Thyroid gland (tissue), 4 donors: Measurements from ENCODE around the gene XRN2. TPM values are rescaled to one million over a fixed set of nuclear protein-coding genes. Genes with fewer than 3 reads are reported as not detected.

Experiments used
- DNase-seq, 2 donors: peaks; one replicate each; pipeline ENCODE4 v3.0.0-alpha.2; 2019
- H3K27ac ChIP-seq, 3 donors: fragments of 200-600 bp; sonication (generic); 1 replicate in 2 of 3; 2 replicates in 1 of 3; pipeline ENCODE4 v1.5.1; 2016 to 2019; ENCODE audit warnings: mild to moderate bottlenecking in 1 of 3, moderate library complexity in 1 of 3
- H3K27me3 ChIP-seq: fragments of 200-600 bp; sonication (generic); one replicate; pipeline ENCODE4 v1.5.1; 2019
- H3K36me3 ChIP-seq, 2 donors: fragments of 200-600 bp; sonication (generic); one replicate each; pipeline ENCODE4 v1.5.1; 2016 to 2019
- H3K4me1 ChIP-seq, 2 donors: fragments of 200-600 bp; sonication (generic); one replicate each; pipeline ENCODE4 v1.5.1; 2017 to 2019
- H3K4me3 ChIP-seq, 3 donors: fragments of 200-600 bp; sonication (generic); replicated peaks in 1 of 3; 1 replicate in 2 of 3; 2 replicates in 1 of 3; pipeline ENCODE4 v1.5.1; 2016; ENCODE audit warnings: mild to moderate bottlenecking in 1 of 3
- H3K9me3 ChIP-seq: fragments of 200-600 bp; sonication (generic); one replicate; pipeline ENCODE4 v1.5.1; 2017
- CTCF ChIP-seq, 6 experiments: fragments of 200-600 bp in 3 of 6; fragments of 450-650 bp in 3 of 6; sonication (generic) in 3 of 6; IDR thresholded peaks; one replicate each; pipeline ENCODE4 v1.5.1; 2016 to 2019; ENCODE audit warnings: antibody characterized with exemption in 6 of 6, mild to moderate bottlenecking in 2 of 6, inconsistent platforms in 1 of 6, moderate library complexity in 1 of 6
- POLR2A ChIP-seq, 2 donors: fragments of 450-650 bp; IDR thresholded peaks; one replicate each; pipeline ENCODE4 v1.6.1; 2017; ENCODE audit warnings: antibody characterized with exemption in 2 of 2, mild to moderate bottlenecking in 2 of 2, moderate library complexity in 1 of 2
- WGBS, 2 donors: methylation state at CpG; one replicate each; pipeline ENCODE4 v1.1.5; 2017; 5-methylcytosine and 5-hydroxymethylcytosine counted together
- intact Hi-C: fragments of 100-400 bp; cut with DNase I; formaldehyde crosslinking; loops from one replicate; pipeline ENCODE4 v1.15.1; 2023
- total RNA-seq, 4 donors: library from RNA; depleted of rRNA; stranded (reverse); fragments of >200 nt; gene quantifications; one replicate each; pipeline ENCODE4 v1.2.3, GENCODE V29; 2016

Gene XRN2
- total RNA-seq, 4 donors from 2014 or later: 76.7 to 87.5 (median 80.1) TPM

- no peak for DNase-seq
- peaks cover 55% of the 10 kb centered on the region for H3K27me3 ChIP-seq
- intact Hi-C loops: loop anchor here (10.0 kb wide), 1 partner anchor 268 kb away; the partner anchor contains the start of gene KIZ
Measured at GRCh38 chr20:21393166-21393565, 90.0 kb downstream of the XRN2 start.

GRCh38 chr20:21393816-21394519 is 90.8 kb downstream of the XRN2 start:
- Histone ChIP-seq H3K4me3 (no peak overlapping the region), H3K4me1 (peaks cover 0 to 19% of the 10 kb centered on the region in 2 donors), H3K27me3 (peaks cover 62% of the 10 kb centered on the region), H3K9me3 (no peaks in the 10 kb centered on the region), H3K27ac (no peak overlapping the region), H3K36me3 (peaks cover 0 to 4% of the 10 kb centered on the region in 2 donors)
- no peak for TF ChIP-seq POLR2A (IDR thresholded peaks at IDR 0.05)
- no peak for TF ChIP-seq CTCF (IDR thresholded peaks at IDR 0.05)
- intact Hi-C loops: loop anchor here (10.0 kb wide), 1 partner anchor 269 kb away; the partner anchor contains the start of gene KIZ
- DNase-seq: no peak
- 38 to 42% methylated on average over 4 of the region's 4 CpGs for WGBS, 2 donors

More at GRCh38 chr20:21393166-21393565, 90.0 kb downstream of the XRN2 start:
- Histone ChIP-seq H3K36me3 (peaks cover 0 to 4% of the 10 kb centered on the region in 2 donors), H3K9me3 (no peaks in the 10 kb centered on the region), H3K4me1 (peaks cover 0 to 19% of the 10 kb centered on the region in 2 donors), H3K4me3 (no peak overlapping the region), H3K27ac (no peak overlapping the region)
- WGBS, 2 donors: 35 to 38% methylated on average over 4 of the region's 4 CpGs
- TF ChIP-seq POLR2A (IDR thresholded peaks at IDR 0.05) (no peak), CTCF (IDR thresholded peaks at IDR 0.05) (no peak)

- DNase-seq: no peak
- intact Hi-C loops: loop anchor here (10.0 kb wide), 1 partner anchor 270 kb away; the partner anchor contains the start of gene KIZ
- Histone ChIP-seq H3K9me3 (no peaks in the 10 kb centered on the region), H3K27ac (no peak overlapping the region), H3K4me1 (peaks cover 0 to 19% of the 10 kb centered on the region in 2 donors), H3K36me3 (no peaks in the 10 kb centered on the region), H3K27me3 (peaks cover 67% of the 10 kb centered on the region), H3K4me3 (no peak overlapping the region)
- TF ChIP-seq CTCF (IDR thresholded peaks at IDR 0.05) (no peak), POLR2A (IDR thresholded peaks at IDR 0.05) (no peak)
- 21 to 26% methylated on average over 3 of the region's 3 CpGs for WGBS, 2 donors
Measured at GRCh38 chr20:21394551-21394950, 91.4 kb downstream of the XRN2 start.

- 21 to 22% methylated on average over 6 of the region's 6 CpGs for WGBS, 2 donors
- Histone ChIP-seq H3K27me3 (peaks cover 70% of the 10 kb centered on the region), H3K9me3 (no peaks in the 10 kb centered on the region), H3K36me3 (no peaks in the 10 kb centered on the region), H3K27ac (no peak overlapping the region), H3K4me3 (no peak overlapping the region), H3K4me1 (peaks cover 0 to 19% of the 10 kb centered on the region in 2 donors)
- no peak for DNase-seq
- TF ChIP-seq POLR2A (IDR thresholded peaks at IDR 0.05): no peak
- no peak for TF ChIP-seq CTCF (IDR thresholded peaks at IDR 0.05)
- intact Hi-C loops: loop anchor here (10.0 kb wide), 1 partner anchor 270 kb away; the partner anchor contains the start of gene KIZ
Measured at GRCh38 chr20:21395051-21395665, 92.0 kb downstream of the XRN2 start.
